Astrocyte of the spinal cord (primary cell): ENCODE results near the gene ABO.
"Not testable (repeated sequence)": the region's sequence is repeated elsewhere in the genome, so short reads cannot be mapped to it uniquely, and the experiment has no call there.

ENCODE experiments used
- DNase-seq: peaks from one replicate; pipeline ENCODE4 v3.0.0; 2011; ENCODE audit warnings: low read depth, low spot score
- H3K4me3 ChIP-seq: 2 replicates; pipeline ENCODE4 v1.5.1; 2011; ENCODE audit warnings: low read depth, mild to moderate bottlenecking, low read length, moderate library complexity
- CTCF ChIP-seq: IDR thresholded peaks from 2 replicates; pipeline ENCODE4 v1.5.1; 2012; ENCODE audit warnings: low read depth, mild to moderate bottlenecking, low read length, inconsistent platforms
- in situ Hi-C: cut with HindIII; loops from 2 replicates; pipeline ENCODE4 v1.10.0; 2017; ENCODE audit warnings: low sequenced_read_pairs

The ABO gene

GRCh38 chr9:133214276-133214675 is 60.7 kb downstream of the ABO start:
- H3K4me3 ChIP-seq, in situ Hi-C loops, DNase-seq: not testable (repeated sequence)

- no peak for DNase-seq
- in situ Hi-C loops = no loop called here
- H3K4me3 ChIP-seq = no peak overlapping the region
- no peak for TF ChIP-seq CTCF
These were observed 64.4 kb downstream of the ABO start for GRCh38 chr9:133210609-133211008.

- in situ Hi-C loops = no loop called here
- no peak for DNase-seq
- TF ChIP-seq CTCF = no peak
- no peak overlapping the region for H3K4me3 ChIP-seq
These were observed 64.8 kb downstream of the ABO start for GRCh38 chr9:133210202-133210532.

GRCh38 chr9:133209327-133210201 is 65.4 kb downstream of the ABO start:
- DNase-seq, in situ Hi-C loops, H3K4me3 ChIP-seq: not testable (repeated sequence)

GRCh38 chr9:133208880-133209300 is 66.1 kb downstream of the ABO start, which contains the start of gene OBP2B:
Gene OBP2B, minus strand, starts transcription at chr9:133209250. Its CDS starts 51 bp downstream, at chr9:133209199.
- DNase-seq, H3K4me3 ChIP-seq, in situ Hi-C loops: not testable (repeated sequence)

GRCh38 chr9:133208171-133208879 is 66.7 kb downstream of the ABO start:
- H3K4me3 ChIP-seq, in situ Hi-C loops, DNase-seq: not testable (repeated sequence)

- DNase-seq = no peak
- in situ Hi-C loops = no loop called here
- H3K4me3 ChIP-seq = no peak overlapping the region
- TF ChIP-seq CTCF = no peak
These were observed 67.3 kb downstream of the ABO start for GRCh38 chr9:133207540-133208170.

GRCh38 chr9:133207021-133207531 is 67.9 kb downstream of the ABO start:
- in situ Hi-C loops = no loop called here
- no peak for DNase-seq
- no peak for TF ChIP-seq CTCF
- H3K4me3 ChIP-seq = no peak overlapping the region
